Testis (tissue), 2 donors: ENCODE results near the gene MRPS17.

Source experiments
- CTCF ChIP-seq, 3 experiments: fragments of 450-650 bp in 2 of 3; fragments of 200-600 bp in 1 of 3; sonication (generic) in 1 of 3; IDR thresholded peaks; one replicate each; pipeline ENCODE4 v1.5.1; 2016 to 2019; ENCODE audit warnings: antibody characterized with exemption in 3 of 3, mild to moderate bottlenecking in 2 of 3, moderate library complexity in 1 of 3
- POLR2A ChIP-seq: fragments of 450-650 bp; IDR thresholded peaks from one replicate; pipeline ENCODE4 v1.6.1; 2017; ENCODE audit warnings: antibody characterized with exemption, mild to moderate bottlenecking, moderate library complexity

GRCh38 chr7:55970978-55971377, 19.3 kb downstream of the MRPS17 start:
- no peak for TF ChIP-seq CTCF (IDR thresholded peaks at IDR 0.05)
- TF ChIP-seq POLR2A = no peak
